ENCODE measurements around the gene PRKD1. TPM values are rescaled to one million over a fixed set of nuclear protein-coding genes. Genes with fewer than 3 reads are reported as not detected.

The PRKD1 gene
- total RNA-seq, 1 experiment from 2014 or later, result not detected

GRCh38 chr14:29757711-29758233, 169.9 kb downstream of the PRKD1 start:
- ATAC-seq, result no peak
- no peak for TF ChIP-seq RAD21 (IDR thresholded peaks at IDR 0.05; ENCODE audit: low read depth)
- no peak for TF ChIP-seq SIN3A (IDR thresholded peaks at IDR 0.05; ENCODE audit: low read depth)
- TF ChIP-seq EZH2 (IDR thresholded peaks at IDR 0.05), result no peak
- no peak for TF ChIP-seq SRF (IDR thresholded peaks at IDR 0.05; ENCODE audit: low read depth)
- no peak for TF ChIP-seq CBX3 (IDR thresholded peaks at IDR 0.05; ENCODE audit: low read depth)
- TF ChIP-seq POLR2A (IDR thresholded peaks at IDR 0.05; ENCODE audit: borderline replicate concordance, extremely low read depth, insufficient read depth, insufficient read length), result no peak
- no peak for TF ChIP-seq YY1 (IDR thresholded peaks at IDR 0.05; ENCODE audit: extremely low read depth, insufficient replicate concordance, low read depth, low read length)
- peaks cover 16 to 18% of the 10 kb centered on the region in 2 experiments; a peak in 3 of 4 replicates for H3K9me3 ChIP-seq (ENCODE audit: control insufficient read depth in 1 of 2, insufficient read depth in 1 of 2, low read depth in 1 of 2, low read length in 2 of 2)
- H4K20me1 ChIP-seq (ENCODE audit: insufficient read depth), result no peaks in the 10 kb centered on the region
- ChIA-PET POLR2A (no interaction called here), RAD21 (ENCODE audit: low non-redundant PET in 1 of 2, low total read pairs in 2 of 2, uncharacterized antibody in 2 of 2, unreplicated experiment in 2 of 2) (no interaction called here), CTCF (no interaction called here)
- no peak overlapping the region for H3K4me2 ChIP-seq (ENCODE audit: low read length)
- intact Hi-C loops (cut with micrococcal nuclease), result no loop called here
- no peak overlapping the region for H3K9ac ChIP-seq (ENCODE audit: low read length)
- H3K9me2 ChIP-seq (ENCODE audit: insufficient read depth), result no peaks in the 10 kb centered on the region
- H3K27ac ChIP-seq (ENCODE audit: low read depth, low read length), result no peak overlapping the region
- no peak overlapping the region for H2AFZ ChIP-seq (ENCODE audit: low read depth, low read length, poor library complexity, severe bottlenecking)
- H3K4me3 ChIP-seq (replicated peaks in 1 of 2; ENCODE audit: low read depth in 1 of 2, low read length in 2 of 2), result no peak overlapping the region
- no TSS peak for BruUV-seq (replicated peaks)
- H3K27me3 ChIP-seq (ENCODE audit: insufficient read depth, low read length), result no peaks in the 10 kb centered on the region
- no peaks in the 10 kb centered on the region for H3K36me3 ChIP-seq (ENCODE audit: control insufficient read depth in 1 of 2, insufficient read depth in 2 of 2, low read length in 2 of 2)
- no peaks in the 10 kb centered on the region for H3K4me1 ChIP-seq (ENCODE audit: control insufficient read depth in 1 of 2, insufficient read depth in 2 of 2, low read length in 2 of 2)
- H3K79me2 ChIP-seq (ENCODE audit: insufficient read depth, low read length), result no peaks in the 10 kb centered on the region
- DNase-seq (ENCODE audit: low read depth, low spot score), result no peak

GRCh38 chr14:29757188-29757680, 170.4 kb downstream of the PRKD1 start:
- Histone ChIP-seq H3K4me3 (replicated peaks in 1 of 2; ENCODE audit: low read depth in 1 of 2, low read length in 2 of 2) (no peak overlapping the region), H4K20me1 (ENCODE audit: insufficient read depth) (no peaks in the 10 kb centered on the region), H3K36me3 (ENCODE audit: control insufficient read depth in 1 of 2, insufficient read depth in 2 of 2, low read length in 2 of 2) (no peaks in the 10 kb centered on the region), H3K9me2 (ENCODE audit: insufficient read depth) (no peaks in the 10 kb centered on the region), H3K27me3 (ENCODE audit: insufficient read depth, low read length) (no peaks in the 10 kb centered on the region), H3K9ac (ENCODE audit: low read length) (no peak overlapping the region), H3K27ac (ENCODE audit: low read depth, low read length) (no peak overlapping the region), H3K79me2 (ENCODE audit: insufficient read depth, low read length) (no peaks in the 10 kb centered on the region), H3K4me2 (ENCODE audit: low read length) (no peak overlapping the region), H3K9me3 (ENCODE audit: control insufficient read depth in 1 of 2, insufficient read depth in 1 of 2, low read depth in 1 of 2, low read length in 2 of 2) (peaks cover 13 to 18% of the 10 kb centered on the region in 2 experiments; a peak in 3 of 4 replicates), H2AFZ (ENCODE audit: low read depth, low read length, poor library complexity, severe bottlenecking) (no peak overlapping the region), H3K4me1 (ENCODE audit: control insufficient read depth in 1 of 2, insufficient read depth in 2 of 2, low read length in 2 of 2) (no peaks in the 10 kb centered on the region)
- no peak for TF ChIP-seq CEBPB (IDR thresholded peaks at IDR 0.05; ENCODE audit: low read depth)
- TF ChIP-seq JUND (IDR thresholded peaks at IDR 0.05), result no peak
- TF ChIP-seq EZH2 (IDR thresholded peaks at IDR 0.05), result no peak
- TF ChIP-seq ZNF274 (IDR thresholded peaks at IDR 0.05; ENCODE audit: low read depth, low read length), result no peak
- no peak for TF ChIP-seq RAD21 (IDR thresholded peaks at IDR 0.05; ENCODE audit: low read depth)
- no peak for TF ChIP-seq FOSL1 (IDR thresholded peaks at IDR 0.05; ENCODE audit: low read depth)
- no peak for TF ChIP-seq CTCF (IDR thresholded peaks at IDR 0.05 in 2 of 3, conservative IDR thresholded peaks at IDR 0.05 in 1 of 3; ENCODE audit: borderline replicate concordance in 1 of 3, insufficient read depth in 1 of 3, low read depth in 2 of 3, low read length in 2 of 3)
- no peak for DNase-seq (ENCODE audit: low read depth, low spot score)
- intact Hi-C loops (cut with micrococcal nuclease), result no loop called here
- ATAC-seq, result no peak
- RAD21 ChIA-PET (ENCODE audit: low non-redundant PET in 1 of 2, low total read pairs in 2 of 2, uncharacterized antibody in 2 of 2, unreplicated experiment in 2 of 2), result no interaction called here
- CTCF ChIA-PET, result no interaction called here
- POLR2A ChIA-PET, result no interaction called here
- no TSS peak for BruUV-seq (replicated peaks)

All from HCT116 (cell line).